H1 (cell line): ENCODE results near the gene PDIA2. TPM values are rescaled to one million over a fixed set of nuclear protein-coding genes. Genes with fewer than 3 reads are reported as not detected.

Experiments
- CTCF ChIA-PET: fragments of 300-600 bp; sonication (Branson Sonifier 250); formaldehyde crosslinking; loops from one replicate; lab custom pipeline; 2021; ENCODE audit not compliant: partially characterized antibody; lab: Charles Lee
- POLR2A ChIA-PET: fragments of 300-600 bp; sonication (Branson Sonifier 250); formaldehyde crosslinking; loops from one replicate; lab custom pipeline; 2021; ENCODE audit warnings: inconsistent platforms; ENCODE audit not compliant: partially characterized antibody; lab: Charles Lee
- DNase-seq, 2 experiments: peaks; one replicate each; pipeline versions ENCODE4 v3.0.0 to v3.0.0-alpha.2; 2010 to 2022; ENCODE audit warnings: low spot score in 2 of 2, low read depth in 1 of 2, mixed read lengths in 1 of 2
- FAIRE-seq: peaks from 2 replicates; lab custom pipeline; 2011; peaks lifted over from hg19 to GRCh38; lab: Jason Lieb, UNC
- H2AFZ ChIP-seq: 2 replicates; pipeline ENCODE4 v1.8.1; 2012; ENCODE audit warnings: low read length, inconsistent platforms
- H2AK5ac ChIP-seq: 2 replicates; pipeline ENCODE4 v1.6.1; 2013; ENCODE audit warnings: low read depth, low read length
- H2BK120ac ChIP-seq: replicated peaks from 2 replicates; pipeline ENCODE3; 2013; ENCODE audit warnings: low read depth, low read length, inconsistent platforms
- H2BK12ac ChIP-seq: 2 replicates; pipeline ENCODE4 v1.6.1; 2013; ENCODE audit warnings: low read depth, low read length
- H2BK15ac ChIP-seq: 2 replicates; pipeline ENCODE4 v1.6.1; 2013; ENCODE audit warnings: low read length
- H2BK20ac ChIP-seq: 2 replicates; pipeline ENCODE4 v1.6.1; 2013; ENCODE audit warnings: low read length
- H2BK5ac ChIP-seq: 2 replicates; pipeline ENCODE4 v1.6.1; 2013; ENCODE audit warnings: low read depth, low read length
- H3K14ac ChIP-seq: 2 replicates; pipeline ENCODE4 v1.6.1; 2013; ENCODE audit warnings: inconsistent platforms; ENCODE audit not compliant: insufficient read length
- H3K18ac ChIP-seq: 2 replicates; pipeline ENCODE4 v1.6.1; 2013; ENCODE audit warnings: low read length; ENCODE audit errors: extremely low read depth
- H3K23ac ChIP-seq: 2 replicates; pipeline ENCODE4 v1.6.1; 2013; ENCODE audit warnings: inconsistent platforms; ENCODE audit not compliant: insufficient read length
- H3K23me2 ChIP-seq: 2 replicates; pipeline ENCODE4 v1.6.1; 2013; ENCODE audit warnings: low read depth, low read length
- H3K27ac ChIP-seq: 2 replicates; pipeline ENCODE4 v1.6.1; 2011; ENCODE audit warnings: low read depth, low read length, inconsistent platforms
- H3K27me3 ChIP-seq, 4 experiments: replicated peaks in 1 of 4; 1 replicate in 1 of 4; 2 replicates in 3 of 4; pipeline versions ENCODE4 v1.6.1 to v1.8.1; 2011 to 2013; ENCODE audit warnings: low read length in 3 of 4, mild to moderate bottlenecking in 3 of 4, inconsistent platforms in 2 of 4, mixed read lengths in 2 of 4, moderate library complexity in 1 of 4; ENCODE audit not compliant: control insufficient read depth in 3 of 4, insufficient read depth in 3 of 4; ENCODE audit errors: extremely low read depth in 1 of 4
- H3K36me3 ChIP-seq, 4 experiments: 2 replicates each; pipeline versions ENCODE4 v1.6.1 to v1.8.1; 2011 to 2013; ENCODE audit warnings: mild to moderate bottlenecking in 4 of 4, low read length in 3 of 4, moderate library complexity in 2 of 4, control low read depth in 1 of 4, inconsistent platforms in 1 of 4; ENCODE audit not compliant: insufficient read depth in 4 of 4, control insufficient read depth in 2 of 4
- H3K4ac ChIP-seq: replicated peaks from 2 replicates; pipeline ENCODE3; 2013; ENCODE audit warnings: low read length, low read depth, mixed read lengths, inconsistent platforms; ENCODE audit not compliant: insufficient read length
- H3K4me1 ChIP-seq, 4 experiments: replicated peaks in 1 of 4; 1 replicate in 1 of 4; 2 replicates in 3 of 4; pipeline versions ENCODE4 v1.6.1 to v1.8.1; 2011 to 2013; ENCODE audit warnings: low read length in 3 of 4, inconsistent platforms in 2 of 4, mixed read lengths in 1 of 4; ENCODE audit not compliant: insufficient read depth in 4 of 4, control insufficient read depth in 3 of 4
- H3K4me2 ChIP-seq, 2 experiments: 2 replicates each; pipeline versions ENCODE4 v1.6.1 to v1.8.1; 2011 to 2013; ENCODE audit warnings: low read depth in 2 of 2, low read length in 2 of 2, control low read depth in 1 of 2, inconsistent platforms in 1 of 2, mild to moderate bottlenecking in 1 of 2; ENCODE audit not compliant: insufficient read depth in 1 of 2
- H3K4me3 ChIP-seq, 4 experiments: fragments of 200-600, 300-600 bp in 1 of 4; sonication (generic), shearing (Covaris generic), sonication (Bioruptor Twin) in 1 of 4; 2 replicates each; pipeline versions ENCODE4 v1.5.1 to v1.8.1; 2011 to 2016; ENCODE audit warnings: low read length in 4 of 4, low read depth in 3 of 4, control low read depth in 2 of 4, inconsistent platforms in 2 of 4, mild to moderate bottlenecking in 2 of 4, mixed read lengths in 1 of 4, moderate library complexity in 1 of 4; ENCODE audit not compliant: insufficient read depth in 2 of 4; ENCODE audit errors: extremely low read depth in 1 of 4
- H3K56ac ChIP-seq: replicated peaks from 2 replicates; pipeline ENCODE3; 2013; ENCODE audit warnings: low read depth, mild to moderate bottlenecking, mixed read lengths, low read length, inconsistent platforms; ENCODE audit not compliant: insufficient read length
- H3K79me1 ChIP-seq: 2 replicates; pipeline ENCODE4 v1.6.1; 2013; ENCODE audit warnings: low read depth, low read length, control low read depth
- H3K79me2 ChIP-seq, 2 experiments: 2 replicates each; pipeline versions ENCODE4 v1.6.1 to v1.8.1; 2012 to 2013; ENCODE audit warnings: low read length in 2 of 2, mild to moderate bottlenecking in 2 of 2, inconsistent platforms in 1 of 2; ENCODE audit not compliant: insufficient read depth in 2 of 2, control insufficient read depth in 1 of 2
- H3K9ac ChIP-seq, 4 experiments: replicated peaks in 1 of 4; 1 replicate in 1 of 4; 2 replicates in 3 of 4; pipeline versions ENCODE4 v1.6.1 to v1.8.1; 2011 to 2013; ENCODE audit warnings: low read depth in 3 of 4, low read length in 3 of 4, control low read depth in 2 of 4, mild to moderate bottlenecking in 2 of 4, moderate library complexity in 2 of 4, inconsistent platforms in 1 of 4; ENCODE audit errors: extremely low read depth in 1 of 4
- H3K9me3 ChIP-seq, 2 experiments: 2 replicates each; pipeline versions ENCODE4 v1.6.1 to v1.8.1; 2012 to 2013; ENCODE audit warnings: mild to moderate bottlenecking in 2 of 2, moderate library complexity in 2 of 2, control low read depth in 1 of 2, inconsistent platforms in 1 of 2, low read depth in 1 of 2, low read length in 1 of 2, mixed read lengths in 1 of 2; ENCODE audit not compliant: insufficient read depth in 2 of 2
- H4K20me1 ChIP-seq, 2 experiments: replicated peaks in 1 of 2; 2 replicates each; pipeline versions ENCODE3 to v1.8.1; 2011 to 2013; ENCODE audit warnings: inconsistent platforms in 2 of 2, low read length in 2 of 2, mild to moderate bottlenecking in 1 of 2; ENCODE audit not compliant: insufficient read depth in 2 of 2, control insufficient read depth in 1 of 2
- H4K5ac ChIP-seq: 2 replicates; pipeline ENCODE4 v1.6.1; 2013; ENCODE audit warnings: low read length, low read depth, mixed read lengths, inconsistent platforms; ENCODE audit not compliant: insufficient read length
- H4K8ac ChIP-seq: 2 replicates; pipeline ENCODE4 v1.8.0; 2013; ENCODE audit warnings: mild to moderate bottlenecking, moderate library complexity, low read length, inconsistent platforms; ENCODE audit not compliant: insufficient read depth; ENCODE audit errors: extremely low read depth
- H4K91ac ChIP-seq: replicated peaks from 2 replicates; pipeline ENCODE3; 2013; ENCODE audit warnings: low read length, mixed read lengths, inconsistent platforms; ENCODE audit not compliant: insufficient read length
- CEBPB ChIP-seq: IDR thresholded peaks from 2 replicates; pipeline ENCODE4 v1.6.1; 2012; ENCODE audit warnings: low read depth, low read length
- CHD1 ChIP-seq: IDR thresholded peaks from 2 replicates; pipeline ENCODE4 v1.6.1; 2012; ENCODE audit warnings: low read depth, low read length, improper control_type of control experiment
- EZH2 ChIP-seq: fragments of 200-600 bp; sonication (generic); IDR thresholded peaks from 2 replicates; pipeline ENCODE4 v1.7.1; 2012; ENCODE audit warnings: low read depth, mild to moderate bottlenecking, moderate library complexity, low read length, inconsistent platforms; ENCODE audit not compliant: severe bottlenecking
- GABPA ChIP-seq: IDR thresholded peaks from 2 replicates; pipeline ENCODE4 v1.6.1; 2011; ENCODE audit warnings: mild to moderate bottlenecking, low read length, moderate library complexity, borderline replicate concordance; ENCODE audit not compliant: insufficient read depth
- POLR2AphosphoS5 ChIP-seq: IDR thresholded peaks from 2 replicates; pipeline ENCODE4 v1.6.1; 2011; ENCODE audit warnings: low read depth, low read length
- RAD21 ChIP-seq, 2 experiments: IDR thresholded peaks in 1 of 2; conservative IDR thresholded peaks in 1 of 2; 2 replicates each; pipeline ENCODE4 v1.6.1; 2011; ENCODE audit warnings: low read depth in 2 of 2, low read length in 2 of 2, improper control_type of control experiment in 1 of 2, inconsistent platforms in 1 of 2, mild to moderate bottlenecking in 1 of 2, moderate library complexity in 1 of 2
- RBBP5 ChIP-seq: IDR thresholded peaks from 2 replicates; pipeline ENCODE4 v1.7.1; 2012; ENCODE audit warnings: low read depth, mild to moderate bottlenecking, inconsistent platforms, low read length, moderate library complexity, borderline replicate concordance
- SIX5 ChIP-seq: IDR thresholded peaks from 2 replicates; pipeline ENCODE4 v1.6.1; 2011; ENCODE audit warnings: mild to moderate bottlenecking, low read depth, low read length
- TAF7 ChIP-seq: optimal IDR thresholded peaks from 2 replicates; pipeline ENCODE3; 2011; ENCODE audit warnings: low read depth, mild to moderate bottlenecking, inconsistent platforms, low read length, moderate library complexity, borderline replicate concordance
- WGBS, 2 experiments: shearing (Covaris generic) in 1 of 2; methylation state at CpG; one replicate each; pipeline versions ENCODE4 v1.1.6 to v1.1.7; 2013 to 2015; ENCODE audit warnings: low lambda C conversion rate in 2 of 2, mixed read lengths in 2 of 2, inconsistent platforms in 1 of 2, low coverage in 1 of 2, missing lambda C conversion rate in 1 of 2; ENCODE audit not compliant: insufficient replicate concordance in 2 of 2, insufficient coverage in 1 of 2, insufficient read length in 1 of 2; ENCODE audit errors: extremely low coverage in 1 of 2, missing lambda C conversion rate in 1 of 2; 5-methylcytosine and 5-hydroxymethylcytosine counted together
- polyA plus RNA-seq, 7 experiments: library from polyadenylated mRNA; depleted of rRNA in 3 of 7; stranded (reverse) in 5 of 7; unstranded in 2 of 7; fragments of >200 nt in 5 of 7; fragments of 200-250 nt in 2 of 7; gene quantifications; 1 replicate in 5 of 7; 2 replicates in 1 of 7; 4 replicates in 1 of 7; pipeline versions ENCODE4 v1.2.1 to v1.2.3, GENCODE V29; 2011 to 2013; ENCODE audit warnings: missing spikeins in 2 of 7, mixed read lengths in 2 of 7
- total RNA-seq: library from RNA; stranded (reverse); fragmentation: NEBNext Ultra II Directional; extraction: Animal tissue kit (Norgen Biotek cat#: 25700); gene quantifications from 2 replicates; pipeline ENCODE4 v1.2.1, GENCODE V29; 2021
- TF ChIP-seq, protein P1 (sequence below): IDR thresholded peaks from 2 replicates; pipeline ENCODE4 v1.6.1; 2011; ENCODE audit warnings: low read length, improper control_type of control experiment

The PDIA2 gene
- total and polyA plus RNA-seq, 2 of the 8 experiments (the other 6 are each of a cell fraction or from before 2014, with no cell fraction given): 0.34 to 0.50 TPM

DNA sequence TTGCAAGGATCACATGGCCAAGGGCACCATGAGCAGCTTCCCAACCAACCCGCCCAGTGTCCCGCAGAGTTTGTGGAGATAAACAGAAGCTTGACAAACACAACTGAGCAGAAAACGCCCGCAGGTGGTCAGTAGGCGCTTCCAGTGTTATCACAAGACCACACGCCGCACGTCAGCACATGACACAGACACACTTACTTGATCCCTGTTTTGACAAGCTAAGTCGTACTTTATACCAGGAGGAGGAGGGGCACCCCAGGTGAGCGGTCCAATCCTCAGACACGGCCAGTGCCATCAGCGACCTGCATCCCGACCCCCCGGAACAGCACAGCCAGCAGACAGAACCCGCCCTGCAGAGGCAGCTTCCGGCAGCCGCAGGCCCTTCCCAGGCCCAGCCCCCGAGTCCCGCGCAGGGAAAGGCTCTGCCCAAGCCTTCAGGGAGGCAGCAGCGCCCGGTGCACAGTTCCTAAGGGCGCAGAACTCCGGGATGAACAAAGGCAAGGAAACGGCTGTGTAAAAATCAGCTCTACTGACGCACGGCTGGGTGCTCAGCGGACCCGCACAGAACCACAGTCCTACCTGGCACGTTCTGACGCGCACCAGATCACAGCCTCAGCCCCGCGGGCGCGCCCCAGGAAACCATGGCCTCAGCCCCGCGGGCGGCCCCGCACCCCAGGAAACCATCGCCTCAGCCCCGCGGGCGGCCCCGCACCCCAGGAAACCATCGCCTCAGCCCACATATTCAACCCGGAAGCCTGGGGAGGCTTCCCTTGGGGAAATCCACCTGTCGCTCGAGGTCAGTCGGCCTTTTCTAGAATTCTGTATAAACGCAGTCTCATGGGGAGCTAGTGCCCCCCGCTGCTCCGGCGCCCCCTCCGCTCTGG is 41.7 kb downstream of the PDIA2 start:
- Histone ChIP-seq H3K14ac (no peak overlapping the region), H3K9ac (no peak overlapping the region), H3K9me3 (no peaks in the 10 kb centered on the region), H3K23ac (no peak overlapping the region), H3K27ac (no peak overlapping the region), H2AK5ac (no peak overlapping the region), H3K18ac (no peak overlapping the region), H4K20me1 (peaks cover 23 to 49% of the 10 kb centered on the region in 2 experiments), H3K4me2 (no peak overlapping the region), H3K23me2 (no peaks in the 10 kb centered on the region; the same call in 1 of the 2 replicates), H2BK120ac (no peak overlapping the region), H3K4me3 (no peak overlapping the region), H3K79me2 (peaks cover 0 to 71% of the 10 kb centered on the region in 2 experiments; a peak in 3 of 4 replicates), H2BK12ac (no peak overlapping the region), H2BK15ac (no peak overlapping the region), H4K91ac (no peak overlapping the region), H2BK20ac (no peak overlapping the region), H2BK5ac (no peak overlapping the region; the same call in 1 of the 2 replicates), H4K5ac (no peak overlapping the region), H3K4ac (no peak overlapping the region), H3K56ac (no peak overlapping the region), H4K8ac (no peak overlapping the region; the same call in 1 of the 2 replicates), H3K36me3 (no peaks in the 10 kb centered on the region), H3K27me3 (no peaks in the 10 kb centered on the region), H2AFZ (no peak overlapping the region), H3K4me1 (peaks cover 0 to 11% (median 6%) of the 10 kb centered on the region in 4 experiments; a peak in 6 of 7 replicates), H3K79me1 (peaks cover 29% of the 10 kb centered on the region)
- ChIA-PET CTCF (interaction anchor here (0.6 to 1.9 kb wide), 10 partner anchors 11 to 230 kb away, joined by 3 to 7 read pairs (median 4); partner anchors contain the start of gene ARHGDIG), POLR2A (interaction anchor here (1.8 kb wide), 1 partner anchor 27 kb away, joined by 6 read pairs; no protein-coding TSS in a partner anchor)
- 84% methylated on average over 39 of the region's 55 CpGs; no CpG with 5 or more reads in 1 of the 2 experiments for WGBS, 2 experiments
- FAIRE-seq: no peak
- no peak for TF ChIP-seq GABPA
- no peak for TF ChIP-seq SIX5
- TF ChIP-seq, protein P1, sequence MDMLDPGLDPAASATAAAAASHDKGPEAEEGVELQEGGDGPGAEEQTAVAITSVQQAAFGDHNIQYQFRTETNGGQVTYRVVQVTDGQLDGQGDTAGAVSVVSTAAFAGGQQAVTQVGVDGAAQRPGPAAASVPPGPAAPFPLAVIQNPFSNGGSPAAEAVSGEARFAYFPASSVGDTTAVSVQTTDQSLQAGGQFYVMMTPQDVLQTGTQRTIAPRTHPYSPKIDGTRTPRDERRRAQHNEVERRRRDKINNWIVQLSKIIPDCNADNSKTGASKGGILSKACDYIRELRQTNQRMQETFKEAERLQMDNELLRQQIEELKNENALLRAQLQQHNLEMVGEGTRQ: no peak
- no peak for TF ChIP-seq RBBP5
- TF ChIP-seq RAD21 (IDR thresholded peaks at IDR 0.05 in 1 of 2, conservative IDR thresholded peaks at IDR 0.05 in 1 of 2; ENCODE audit: low read depth in 2 of 2, low read length in 2 of 2): no peak
- no peak for TF ChIP-seq CHD1
- no peak for TF ChIP-seq CEBPB
- no peak for TF ChIP-seq TAF7
- no peak for TF ChIP-seq EZH2
- TF ChIP-seq POLR2AphosphoS5: no peak
- no peak for DNase-seq
